Mammary epithelial cell (primary cell): ENCODE results near the gene TMCC2.

Experiments used
- CTCF ChIP-seq, 2 donors: IDR thresholded peaks in 1 of 2; conservative IDR thresholded peaks in 1 of 2; 2 replicates each; pipeline ENCODE4 v1.5.1; 2011 to 2012; ENCODE audit warnings: inconsistent platforms in 2 of 2, low read length in 2 of 2, mild to moderate bottlenecking in 2 of 2, control low read depth in 1 of 2, low read depth in 1 of 2; ENCODE audit not compliant: insufficient read depth in 1 of 2; ENCODE audit errors: extremely low read depth in 1 of 2
- EZH2 ChIP-seq: IDR thresholded peaks from 2 replicates; pipeline ENCODE4 v1.6.1; 2012; ENCODE audit warnings: low read length, inconsistent platforms, borderline replicate concordance

GRCh38 chr1:205294175-205294917 is 66.6 kb downstream of the TMCC2 start:
- TF ChIP-seq EZH2, result no peak
- no peak for TF ChIP-seq CTCF (conservative IDR thresholded peaks at IDR 0.05 in 1 of 2, IDR thresholded peaks at IDR 0.05 in 1 of 2; ENCODE audit: extremely low read depth in 1 of 2, insufficient read depth in 1 of 2, low read depth in 1 of 2, low read length in 2 of 2)
